OCI-LY1 (cell line): ENCODE results near the gene MAPK8.

Experiments
- H2AFZ ChIP-seq: fragments of 200-600 bp; sonication (generic), shearing (Covaris generic); 2 replicates; pipeline ENCODE4 v1.6.0; 2014; ENCODE audit warnings: antibody characterized with exemption, mild to moderate bottlenecking, low read length
- H3F3A ChIP-seq: fragments of 200-600 bp; sonication (generic), shearing (Covaris generic); 2 replicates; pipeline ENCODE4 v1.6.0; 2014; ENCODE audit warnings: mild to moderate bottlenecking, antibody characterized with exemption, low read length, moderate library complexity; ENCODE audit not compliant: insufficient read depth
- H3K27ac ChIP-seq: fragments of 200-600 bp; sonication (generic); 2 replicates; pipeline ENCODE4 v1.5.1; 2014; ENCODE audit warnings: low read length, mixed run types, mild to moderate bottlenecking, low read depth; ENCODE audit not compliant: poor library complexity, severe bottlenecking
- H3K27me3 ChIP-seq: fragments of 200-600 bp; sonication (generic); 2 replicates; pipeline ENCODE4 v1.6.0; 2014; ENCODE audit warnings: antibody characterized with exemption, mild to moderate bottlenecking, low read length, moderate library complexity; ENCODE audit not compliant: insufficient read depth
- H3K36me3 ChIP-seq: fragments of 200-600 bp; sonication (generic); 2 replicates; pipeline ENCODE4 v1.6.1; 2014; ENCODE audit warnings: mild to moderate bottlenecking, antibody characterized with exemption, low read length, moderate library complexity, mixed read lengths; ENCODE audit not compliant: insufficient read depth
- H3K4me1 ChIP-seq: fragments of 200-600 bp; sonication (generic); 2 replicates; pipeline ENCODE4 v1.5.1; 2014; ENCODE audit warnings: mild to moderate bottlenecking, low read length, moderate library complexity; ENCODE audit not compliant: insufficient read depth, severe bottlenecking
- H3K4me2 ChIP-seq: fragments of 200-600 bp; sonication (generic), shearing (Covaris generic); 2 replicates; pipeline ENCODE4 v1.6.1; 2014; ENCODE audit warnings: low read length
- H3K4me3 ChIP-seq: fragments of 200-600 bp; sonication (generic); 2 replicates; pipeline ENCODE4 v1.5.1; 2014; ENCODE audit warnings: low read length, low read depth, mild to moderate bottlenecking, mixed read lengths; ENCODE audit not compliant: poor library complexity, severe bottlenecking
- H3K79me2 ChIP-seq: fragments of 200-600 bp; shearing (Covaris generic); 2 replicates; pipeline ENCODE4 v1.6.1; 2016; ENCODE audit warnings: mixed run types, low read length, mixed read lengths; ENCODE audit not compliant: insufficient read depth
- H3K9ac ChIP-seq: fragments of 200-600 bp; sonication (generic), shearing (Covaris generic); 2 replicates; pipeline ENCODE4 v1.6.1; 2014; ENCODE audit warnings: mild to moderate bottlenecking, low read length, mixed read lengths
- H3K9me2 ChIP-seq: fragments of 200-600 bp; sonication (generic), shearing (Covaris generic); 2 replicates; pipeline ENCODE4 v1.6.1; 2014; ENCODE audit warnings: low read depth, mild to moderate bottlenecking, low read length, mixed read lengths
- H3K9me3 ChIP-seq: fragments of 200-600 bp; shearing (Covaris generic); 2 replicates; pipeline ENCODE4 v1.6.1; 2014; ENCODE audit warnings: low read length, mixed read lengths
- H4K20me1 ChIP-seq: fragments of 200-600 bp; sonication (generic), shearing (Covaris generic); 2 replicates; pipeline ENCODE4 v1.6.0; 2016; ENCODE audit warnings: mild to moderate bottlenecking, low read length; ENCODE audit not compliant: insufficient read depth
- EZH2 ChIP-seq: fragments of 200-600 bp; sonication (generic), shearing (Covaris generic); IDR thresholded peaks from 2 replicates; pipeline ENCODE4 v1.8.0; 2017; ENCODE audit warnings: borderline replicate concordance, mixed run types, mild to moderate bottlenecking, antibody characterized with exemption, low read length, moderate library complexity, mixed read lengths
- TF ChIP-seq, protein P1 (sequence below): fragments of 200-600 bp; sonication (generic), shearing (Covaris generic); IDR thresholded peaks from 2 replicates; pipeline ENCODE4 v1.5.1; 2017; ENCODE audit warnings: mild to moderate bottlenecking, antibody characterized with exemption, low read length, moderate library complexity, mixed read lengths

Gene MAPK8

DNA sequence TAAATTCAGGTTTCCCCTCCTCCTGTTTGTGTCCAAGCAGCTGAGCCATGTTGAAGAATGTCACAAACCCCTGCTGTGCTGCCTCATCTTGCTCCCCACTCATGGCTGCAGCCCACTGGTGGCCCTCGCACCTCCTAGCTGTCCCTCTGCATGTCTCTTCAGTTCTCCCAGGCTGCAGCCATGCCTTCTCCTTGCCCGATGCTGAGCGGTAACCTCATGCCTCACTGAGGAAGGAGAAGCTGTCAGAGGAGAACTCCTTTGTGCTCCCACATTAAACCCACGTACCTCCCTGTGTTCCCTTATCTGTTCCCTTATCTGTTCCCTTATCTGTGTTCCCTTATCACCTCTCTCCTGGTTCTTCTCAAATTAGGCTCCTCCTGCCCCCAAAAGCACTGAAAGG lies 21.7 kb upstream of the MAPK8 start:
- no peaks in the 10 kb centered on the region for H3K36me3 ChIP-seq
- no peaks in the 10 kb centered on the region for H3F3A ChIP-seq
- no peak overlapping the region for H3K9ac ChIP-seq
- no peaks in the 10 kb centered on the region for H3K79me2 ChIP-seq
- no peak overlapping the region for H3K4me2 ChIP-seq
- H2AFZ ChIP-seq: no peak overlapping the region
- no peak overlapping the region for H3K4me3 ChIP-seq
- H3K9me2 ChIP-seq: no peaks in the 10 kb centered on the region
- H3K9me3 ChIP-seq: peaks cover 3% of the 10 kb centered on the region; the same call in 1 of the 2 replicates
- no peaks in the 10 kb centered on the region for H3K4me1 ChIP-seq
- no peak overlapping the region for H3K27ac ChIP-seq
- H4K20me1 ChIP-seq: no peaks in the 10 kb centered on the region
- TF ChIP-seq, protein P1, sequence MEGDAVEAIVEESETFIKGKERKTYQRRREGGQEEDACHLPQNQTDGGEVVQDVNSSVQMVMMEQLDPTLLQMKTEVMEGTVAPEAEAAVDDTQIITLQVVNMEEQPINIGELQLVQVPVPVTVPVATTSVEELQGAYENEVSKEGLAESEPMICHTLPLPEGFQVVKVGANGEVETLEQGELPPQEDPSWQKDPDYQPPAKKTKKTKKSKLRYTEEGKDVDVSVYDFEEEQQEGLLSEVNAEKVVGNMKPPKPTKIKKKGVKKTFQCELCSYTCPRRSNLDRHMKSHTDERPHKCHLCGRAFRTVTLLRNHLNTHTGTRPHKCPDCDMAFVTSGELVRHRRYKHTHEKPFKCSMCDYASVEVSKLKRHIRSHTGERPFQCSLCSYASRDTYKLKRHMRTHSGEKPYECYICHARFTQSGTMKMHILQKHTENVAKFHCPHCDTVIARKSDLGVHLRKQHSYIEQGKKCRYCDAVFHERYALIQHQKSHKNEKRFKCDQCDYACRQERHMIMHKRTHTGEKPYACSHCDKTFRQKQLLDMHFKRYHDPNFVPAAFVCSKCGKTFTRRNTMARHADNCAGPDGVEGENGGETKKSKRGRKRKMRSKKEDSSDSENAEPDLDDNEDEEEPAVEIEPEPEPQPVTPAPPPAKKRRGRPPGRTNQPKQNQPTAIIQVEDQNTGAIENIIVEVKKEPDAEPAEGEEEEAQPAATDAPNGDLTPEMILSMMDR: no peak
- no peak for TF ChIP-seq EZH2
- no peaks in the 10 kb centered on the region; the same call in 1 of the 2 replicates for H3K27me3 ChIP-seq

DNA sequence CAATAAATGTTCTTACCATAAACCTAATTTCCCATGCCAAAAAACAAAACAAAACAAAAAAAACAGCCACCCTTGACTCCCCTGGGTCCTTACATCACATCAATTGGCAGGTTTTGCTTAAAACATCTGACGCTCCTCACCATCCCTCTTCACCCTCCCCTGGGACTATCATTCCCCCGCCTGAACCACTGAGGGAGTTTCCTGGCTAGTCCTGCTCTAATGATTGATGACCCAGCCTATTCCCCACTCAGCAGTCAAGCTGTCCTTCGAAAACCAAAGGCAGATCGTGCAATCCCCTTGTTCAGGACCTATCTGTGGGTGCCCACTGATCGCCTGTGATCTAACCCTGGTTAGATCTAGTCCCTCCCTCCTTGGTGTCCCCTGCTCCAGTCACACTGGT lies 20.8 kb upstream of the MAPK8 start:
- TF ChIP-seq, protein P1: no peak
- no peak for TF ChIP-seq EZH2
- H3K9me2 ChIP-seq: no peaks in the 10 kb centered on the region
- H3K27me3 ChIP-seq: no peaks in the 10 kb centered on the region; the same call in 1 of the 2 replicates
- no peak overlapping the region for H3K9ac ChIP-seq
- no peaks in the 10 kb centered on the region for H3K4me1 ChIP-seq
- H3K27ac ChIP-seq: no peak overlapping the region
- no peaks in the 10 kb centered on the region for H4K20me1 ChIP-seq
- H3K4me3 ChIP-seq: no peak overlapping the region
- H3K36me3 ChIP-seq: no peaks in the 10 kb centered on the region
- no peak overlapping the region for H3K4me2 ChIP-seq
- H3F3A ChIP-seq: no peaks in the 10 kb centered on the region
- H3K9me3 ChIP-seq: peaks cover 3% of the 10 kb centered on the region; the same call in 1 of the 2 replicates
- H2AFZ ChIP-seq: no peak overlapping the region
- H3K79me2 ChIP-seq: no peaks in the 10 kb centered on the region

DNA sequence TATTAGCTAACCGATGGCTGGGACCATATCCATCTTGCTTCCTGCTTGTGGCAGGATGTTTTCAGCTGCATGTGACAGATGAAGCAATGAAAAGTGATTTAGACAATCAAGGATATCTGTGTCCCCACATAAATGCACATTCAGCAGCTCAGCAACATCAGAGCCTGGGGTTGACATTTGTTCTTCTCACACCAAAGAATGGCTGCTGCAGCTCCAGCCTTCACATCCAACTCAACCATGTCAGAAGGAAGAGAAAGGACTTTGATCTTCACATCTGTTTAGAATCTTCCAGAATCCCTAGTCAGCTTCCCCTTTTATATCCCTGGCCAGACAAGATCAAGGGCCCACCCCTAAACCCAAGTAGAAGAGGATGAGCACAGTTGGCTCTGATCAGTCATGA lies 20.1 kb upstream of the MAPK8 start:
- Histone ChIP-seq H3K36me3 (no peaks in the 10 kb centered on the region), H4K20me1 (no peaks in the 10 kb centered on the region), H3K27me3 (no peaks in the 10 kb centered on the region; the same call in 1 of the 2 replicates), H3K9me3 (peaks cover 3% of the 10 kb centered on the region; the same call in 1 of the 2 replicates), H3K4me3 (no peak overlapping the region), H3K79me2 (no peaks in the 10 kb centered on the region), H3K27ac (no peak overlapping the region), H2AFZ (no peak overlapping the region), H3K4me2 (no peak overlapping the region), H3K4me1 (no peaks in the 10 kb centered on the region), H3K9ac (no peak overlapping the region), H3K9me2 (no peaks in the 10 kb centered on the region), H3F3A (no peaks in the 10 kb centered on the region)
- TF ChIP-seq, protein P1: no peak
- TF ChIP-seq EZH2: no peak
